ENCODE measurements around the gene ZBED5. TPM values are rescaled to one million over a fixed set of nuclear protein-coding genes. Genes with fewer than 3 reads are reported as not detected.

The ZBED5 gene
- total RNA-seq, 1 donor from 2014 or later, result 83.4 TPM

DNA sequence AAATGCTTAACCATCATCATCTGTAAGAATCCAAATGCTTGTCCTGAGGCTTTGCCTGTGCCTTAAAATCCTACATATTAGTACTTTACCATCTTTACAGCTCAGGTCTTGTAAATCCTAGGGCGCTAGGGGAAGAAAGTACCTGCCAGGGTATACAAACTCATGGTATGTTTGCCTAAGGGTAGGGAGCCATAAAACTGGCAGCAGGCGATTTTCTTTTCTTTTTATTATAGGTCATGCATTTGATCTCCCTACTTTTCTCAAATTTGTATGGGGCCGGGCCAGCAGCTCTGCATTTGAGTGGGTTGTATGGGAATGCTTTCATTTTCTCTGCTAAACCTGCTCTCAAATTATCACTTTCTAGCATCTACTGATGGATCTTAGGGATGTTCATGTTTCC lies 24.0 kb upstream of the ZBED5 start:
- Mint-ChIP-seq H3K9me3 (ENCODE audit: unreplicated experiment) (no peaks in the 10 kb centered on the region), H3K27ac (ENCODE audit: unreplicated experiment) (no peak overlapping the region), H3K4me1 (ENCODE audit: low read depth, unreplicated experiment) (no peaks in the 10 kb centered on the region), H3K4me3 (ENCODE audit: unreplicated experiment) (no peak overlapping the region), H3K27me3 (ENCODE audit: unreplicated experiment) (no peaks in the 10 kb centered on the region), H3K36me3 (ENCODE audit: unreplicated experiment) (peaks cover 9% of the 10 kb centered on the region)
- TF ChIP-seq, protein P1, sequence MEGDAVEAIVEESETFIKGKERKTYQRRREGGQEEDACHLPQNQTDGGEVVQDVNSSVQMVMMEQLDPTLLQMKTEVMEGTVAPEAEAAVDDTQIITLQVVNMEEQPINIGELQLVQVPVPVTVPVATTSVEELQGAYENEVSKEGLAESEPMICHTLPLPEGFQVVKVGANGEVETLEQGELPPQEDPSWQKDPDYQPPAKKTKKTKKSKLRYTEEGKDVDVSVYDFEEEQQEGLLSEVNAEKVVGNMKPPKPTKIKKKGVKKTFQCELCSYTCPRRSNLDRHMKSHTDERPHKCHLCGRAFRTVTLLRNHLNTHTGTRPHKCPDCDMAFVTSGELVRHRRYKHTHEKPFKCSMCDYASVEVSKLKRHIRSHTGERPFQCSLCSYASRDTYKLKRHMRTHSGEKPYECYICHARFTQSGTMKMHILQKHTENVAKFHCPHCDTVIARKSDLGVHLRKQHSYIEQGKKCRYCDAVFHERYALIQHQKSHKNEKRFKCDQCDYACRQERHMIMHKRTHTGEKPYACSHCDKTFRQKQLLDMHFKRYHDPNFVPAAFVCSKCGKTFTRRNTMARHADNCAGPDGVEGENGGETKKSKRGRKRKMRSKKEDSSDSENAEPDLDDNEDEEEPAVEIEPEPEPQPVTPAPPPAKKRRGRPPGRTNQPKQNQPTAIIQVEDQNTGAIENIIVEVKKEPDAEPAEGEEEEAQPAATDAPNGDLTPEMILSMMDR (IDR thresholded peaks at IDR 0.05; ENCODE audit: partially characterized antibody, unreplicated experiment), result no peak
- no peak for DNase-seq

DNA sequence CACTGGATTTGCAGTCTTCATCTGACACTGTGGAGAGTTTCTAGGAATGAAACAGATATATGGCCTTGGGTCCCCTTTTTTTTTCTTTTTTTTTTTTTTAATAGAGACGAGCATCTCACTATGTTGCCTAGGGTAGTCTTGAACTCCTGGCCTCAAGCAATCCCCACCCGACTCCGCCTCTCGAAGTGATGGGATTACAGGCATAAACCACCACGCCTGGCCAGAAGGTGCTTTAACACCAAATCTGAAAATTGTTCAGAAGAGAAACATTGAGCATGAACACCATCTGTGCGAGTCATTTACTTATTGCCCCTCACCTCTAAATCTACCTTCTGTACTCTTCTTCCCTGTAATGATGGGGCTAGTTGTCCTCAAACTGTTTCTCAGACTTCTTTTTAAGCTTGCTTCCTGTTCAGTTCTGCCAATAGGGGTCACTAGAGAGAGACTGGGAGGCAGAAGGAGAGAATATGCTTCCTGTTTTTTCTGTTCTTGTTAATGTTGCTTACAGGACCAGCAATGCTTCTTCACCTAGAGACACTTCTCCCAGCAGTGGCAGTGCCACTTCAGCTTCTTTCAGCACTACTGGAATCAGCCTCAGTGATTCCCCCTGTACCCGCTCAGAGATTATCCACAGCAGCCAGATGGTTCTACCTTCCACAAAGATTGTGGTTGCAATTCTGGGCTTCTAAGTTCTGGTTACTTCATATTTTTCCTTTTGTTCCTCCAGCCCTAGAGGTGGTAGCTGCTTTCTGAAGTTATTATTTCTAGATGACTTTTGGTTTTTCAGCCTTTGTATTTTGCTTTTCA lies 20.8 kb upstream of the ZBED5 start:
- peaks cover 8% of the 10 kb centered on the region for H3K4me1 Mint-ChIP-seq (ENCODE audit: low read depth, unreplicated experiment)
- H3K27me3 Mint-ChIP-seq (ENCODE audit: unreplicated experiment), result no peaks in the 10 kb centered on the region
- TF ChIP-seq, protein P1 (IDR thresholded peaks at IDR 0.05; ENCODE audit: partially characterized antibody, unreplicated experiment), result peak; percentile 61
- H3K27ac Mint-ChIP-seq (ENCODE audit: unreplicated experiment), result no peak overlapping the region
- no peak for DNase-seq
- peaks cover 3% of the 10 kb centered on the region for H3K36me3 Mint-ChIP-seq (ENCODE audit: unreplicated experiment)
- no peak overlapping the region for H3K4me3 Mint-ChIP-seq (ENCODE audit: unreplicated experiment)
- peaks cover 3% of the 10 kb centered on the region for H3K9me3 Mint-ChIP-seq (ENCODE audit: unreplicated experiment)

DNA sequence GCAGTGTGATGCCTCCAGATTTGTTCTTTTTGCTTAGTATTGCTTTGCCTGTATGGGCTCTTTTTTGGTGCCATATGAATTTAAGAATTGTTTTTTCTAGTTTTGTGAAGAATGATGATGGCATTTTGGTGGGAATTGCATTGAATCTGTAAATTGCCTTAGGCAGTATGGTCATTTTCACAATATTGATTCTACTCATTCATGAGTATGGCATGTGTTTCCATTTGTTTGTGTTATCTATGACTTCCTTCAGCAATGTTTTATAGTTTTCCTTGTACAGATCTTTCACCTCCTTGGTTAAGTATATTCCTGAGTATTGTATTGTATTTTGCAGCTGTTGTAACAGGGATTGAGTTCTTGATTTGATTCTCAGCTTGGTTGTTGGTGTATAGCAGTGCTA lies 18.3 kb upstream of the ZBED5 start:
- peaks cover 11% of the 10 kb centered on the region for H3K36me3 Mint-ChIP-seq (ENCODE audit: unreplicated experiment)
- no peak overlapping the region for H3K4me3 Mint-ChIP-seq (ENCODE audit: unreplicated experiment)
- H3K4me1 Mint-ChIP-seq (ENCODE audit: low read depth, unreplicated experiment), result peaks cover 8% of the 10 kb centered on the region
- H3K27ac Mint-ChIP-seq (ENCODE audit: unreplicated experiment), result peak overlapping the region; percentile 74
- TF ChIP-seq, protein P1 (IDR thresholded peaks at IDR 0.05; ENCODE audit: partially characterized antibody, unreplicated experiment), result no peak
- H3K27me3 Mint-ChIP-seq (ENCODE audit: unreplicated experiment), result no peaks in the 10 kb centered on the region
- no peak for DNase-seq
- H3K9me3 Mint-ChIP-seq (ENCODE audit: unreplicated experiment), result peaks cover 16% of the 10 kb centered on the region

DNA sequence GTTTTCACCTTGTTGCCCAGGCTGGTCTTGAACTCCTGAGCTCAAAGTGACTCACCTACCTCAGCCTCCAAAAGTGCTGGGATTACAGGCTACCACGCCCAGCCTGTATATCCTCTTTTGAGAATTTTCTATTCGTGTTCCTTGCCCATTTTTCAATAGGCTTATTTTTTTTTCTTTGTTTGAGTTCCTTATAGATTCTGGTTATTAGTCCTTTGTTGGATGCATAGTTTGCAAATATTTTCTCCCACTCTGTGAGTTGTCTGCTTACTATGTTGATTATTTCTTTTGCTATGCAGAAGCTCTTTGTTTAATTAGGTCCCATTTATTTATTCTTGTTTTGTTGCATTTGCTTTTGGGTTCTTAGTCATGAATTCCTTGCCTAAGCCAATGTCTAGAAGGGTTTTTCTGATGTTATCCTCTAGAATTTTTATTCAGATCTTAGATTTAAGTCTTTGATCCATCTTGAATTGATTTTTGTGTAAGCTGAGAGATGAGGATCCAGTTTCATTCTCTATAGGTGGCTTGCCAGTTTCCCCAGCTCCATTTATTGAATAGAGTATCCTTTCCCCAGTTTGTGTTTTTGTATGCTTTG lies 17.7 kb upstream of the ZBED5 start:
- Mint-ChIP-seq H3K36me3 (ENCODE audit: unreplicated experiment) (peaks cover 12% of the 10 kb centered on the region), H3K9me3 (ENCODE audit: unreplicated experiment) (peaks cover 16% of the 10 kb centered on the region), H3K27ac (ENCODE audit: unreplicated experiment) (no peak overlapping the region), H3K4me1 (ENCODE audit: low read depth, unreplicated experiment) (peaks cover 8% of the 10 kb centered on the region), H3K4me3 (ENCODE audit: unreplicated experiment) (no peak overlapping the region), H3K27me3 (ENCODE audit: unreplicated experiment) (no peaks in the 10 kb centered on the region)
- no peak for DNase-seq
- TF ChIP-seq, protein P1 (IDR thresholded peaks at IDR 0.05; ENCODE audit: partially characterized antibody, unreplicated experiment), result no peak

DNA sequence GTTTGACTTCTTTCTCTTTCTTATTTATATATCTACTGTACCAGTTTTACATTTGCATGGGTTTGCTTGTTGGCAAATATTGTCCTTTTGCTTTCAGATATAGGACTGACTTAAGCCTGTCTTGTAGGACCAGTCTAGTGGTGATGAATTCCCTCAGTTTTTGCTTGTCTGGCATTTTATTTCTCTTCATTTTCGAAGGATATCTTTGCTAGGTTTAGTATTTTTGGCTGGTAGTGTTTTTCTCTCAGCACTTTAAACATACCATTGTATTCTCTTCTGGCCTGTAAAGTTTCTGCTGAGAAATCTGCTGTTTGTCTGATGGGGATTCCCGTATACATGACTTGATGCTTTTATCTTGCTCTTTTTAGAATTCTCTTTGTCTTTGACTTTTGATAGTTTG lies 14.2 kb upstream of the ZBED5 start:
- Mint-ChIP-seq H3K27ac (ENCODE audit: unreplicated experiment) (no peak overlapping the region), H3K27me3 (ENCODE audit: unreplicated experiment) (no peaks in the 10 kb centered on the region), H3K36me3 (ENCODE audit: unreplicated experiment) (peaks cover 12% of the 10 kb centered on the region)

More for the DNA sequence above, 14.2 kb upstream of the ZBED5 start:
- no peak for DNase-seq
- Mint-ChIP-seq H3K9me3 (ENCODE audit: unreplicated experiment) (peaks cover 16% of the 10 kb centered on the region), H3K4me1 (ENCODE audit: low read depth, unreplicated experiment) (peaks cover 10% of the 10 kb centered on the region), H3K4me3 (ENCODE audit: unreplicated experiment) (no peak overlapping the region)
- TF ChIP-seq, protein P1 (IDR thresholded peaks at IDR 0.05; ENCODE audit: partially characterized antibody, unreplicated experiment), result no peak
